H1 (cell line): ENCODE results near the gene SEC16A. TPM values are rescaled to one million over a fixed set of nuclear protein-coding genes. Genes with fewer than 3 reads are reported as not detected.

Experiments
- ATF2 ChIP-seq: IDR thresholded peaks from 2 replicates; pipeline ENCODE4 v1.6.1; 2012; ENCODE audit warnings: low read length, inconsistent platforms
- EZH2 ChIP-seq: fragments of 200-600 bp; sonication (generic); IDR thresholded peaks from 2 replicates; pipeline ENCODE4 v1.7.1; 2012; ENCODE audit warnings: low read depth, mild to moderate bottlenecking, moderate library complexity, low read length, inconsistent platforms; ENCODE audit not compliant: severe bottlenecking
- HDAC2 ChIP-seq, 2 experiments: fragments of 300-600 bp in 1 of 2; sonication (generic) in 1 of 2; IDR thresholded peaks; 2 replicates each; pipeline ENCODE4 v1.6.1; 2011 to 2012; ENCODE audit warnings: low read depth in 2 of 2, low read length in 2 of 2, mild to moderate bottlenecking in 2 of 2, moderate library complexity in 2 of 2, borderline replicate concordance in 1 of 2, inconsistent platforms in 1 of 2
- RXRA ChIP-seq: IDR thresholded peaks from 2 replicates; pipeline ENCODE4 v1.6.1; 2011; ENCODE audit warnings: low read depth, mild to moderate bottlenecking, low read length, moderate library complexity; ENCODE audit not compliant: insufficient read depth
- polyA plus RNA-seq, 7 experiments: library from polyadenylated mRNA; depleted of rRNA in 3 of 7; stranded (reverse) in 5 of 7; unstranded in 2 of 7; fragments of >200 nt in 5 of 7; fragments of 200-250 nt in 2 of 7; gene quantifications; 1 replicate in 5 of 7; 2 replicates in 1 of 7; 4 replicates in 1 of 7; pipeline versions ENCODE4 v1.2.1 to v1.2.3, GENCODE V29; 2011 to 2013; ENCODE audit warnings: missing spikeins in 2 of 7, mixed read lengths in 2 of 7
- total RNA-seq: library from RNA; stranded (reverse); fragmentation: NEBNext Ultra II Directional; extraction: Animal tissue kit (Norgen Biotek cat#: 25700); gene quantifications from 2 replicates; pipeline ENCODE4 v1.2.1, GENCODE V29; 2021

The SEC16A gene
- total and polyA plus RNA-seq, 2 of the 8 experiments (the other 6 are each of a cell fraction or from before 2014, with no cell fraction given), result 21.6 to 49.0 TPM

- TF ChIP-seq ATF2 (no peak), HDAC2 (IDR thresholded peaks at IDR 0.05; ENCODE audit: borderline replicate concordance in 1 of 2, low read depth in 2 of 2, low read length in 2 of 2) (no peak), RXRA (no peak), EZH2 (no peak)
Observed at GRCh38 chr9:136513191-136513590, 30.4 kb upstream of the SEC16A start (continued).
